ENCODE data around the gene GGA3. TPM values are rescaled to one million over a fixed set of nuclear protein-coding genes. Genes with fewer than 3 reads are reported as not detected.

GGA3 gene
- total and polyA plus RNA-seq, 10 of the 15 experiments (the other 5 are each of a cell fraction or from before 2014, with no cell fraction given): 7.0 to 57.5 (median 34.0) TPM

DNA sequence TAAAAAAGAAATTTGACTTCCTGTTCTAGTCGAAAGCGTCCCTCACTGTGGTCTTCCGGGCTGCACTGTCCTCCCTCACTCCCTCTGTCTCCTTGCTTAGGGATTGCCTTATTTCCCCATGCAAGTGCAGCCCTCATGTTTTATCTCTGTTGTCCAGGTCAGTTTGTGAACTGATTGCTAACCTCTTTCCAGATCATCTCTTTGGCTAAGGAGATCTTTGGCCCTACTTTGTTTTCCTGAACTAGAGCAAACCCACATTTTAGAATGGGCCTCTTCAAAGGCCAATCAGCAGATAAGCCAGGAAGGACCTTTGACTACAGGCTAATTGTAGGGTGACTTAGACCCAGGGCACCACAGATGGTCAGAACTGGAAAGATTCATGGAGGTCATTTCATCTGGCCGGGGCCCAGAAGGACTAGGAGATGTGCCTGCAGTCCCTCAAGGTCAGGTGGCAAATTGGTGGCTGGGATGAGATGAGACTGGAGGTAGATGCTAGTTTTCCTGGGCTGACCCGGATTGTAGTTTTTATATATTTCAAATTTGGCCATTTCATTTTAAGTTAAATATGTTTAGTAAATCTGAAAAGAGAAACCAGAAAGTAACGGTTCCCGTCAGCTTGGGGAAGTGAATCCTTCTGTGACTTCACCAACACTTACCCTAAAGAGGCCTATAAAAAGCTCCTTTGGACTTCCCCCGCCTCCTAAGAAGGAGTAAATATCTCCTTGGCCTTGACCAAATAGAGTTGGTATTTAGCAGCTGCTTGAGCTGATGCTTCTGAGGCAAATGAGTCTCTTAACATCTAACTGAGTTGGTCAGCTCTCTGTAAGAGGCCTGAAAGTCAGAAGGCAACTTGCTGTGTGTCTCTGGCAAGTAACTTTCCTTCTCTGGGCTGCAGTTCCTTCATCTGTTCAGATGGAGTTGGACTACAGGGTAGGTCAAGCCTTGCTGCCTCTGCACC is 34.1 kb upstream of the GGA3 start (continued):
- TF ChIP-seq SKIL (IDR thresholded peaks at IDR 0.05; ENCODE audit: low read depth, poor library complexity, severe bottlenecking): peak; percentile 87
- TF ChIP-seq CBFB (IDR thresholded peaks at IDR 0.05; ENCODE audit: low read depth): no peak; the same call in 1 of the 2 replicates
- peak; percentile 65; the same call in 1 of the 2 replicates for TF ChIP-seq CHD2 (IDR thresholded peaks at IDR 0.05; ENCODE audit: borderline replicate concordance, low read depth, low read length)
- peak; percentile 100 for TF ChIP-seq SMARCA5 (IDR thresholded peaks at IDR 0.05)
- peak; percentile 84 for TF ChIP-seq SP1 (IDR thresholded peaks at IDR 0.05; ENCODE audit: low read depth, low read length)
- TF ChIP-seq GATAD2B (conservative IDR thresholded peaks at IDR 0.05; ENCODE audit: low read depth): no peak; the same call in 1 of the 2 replicates
- TF ChIP-seq, protein P1, sequence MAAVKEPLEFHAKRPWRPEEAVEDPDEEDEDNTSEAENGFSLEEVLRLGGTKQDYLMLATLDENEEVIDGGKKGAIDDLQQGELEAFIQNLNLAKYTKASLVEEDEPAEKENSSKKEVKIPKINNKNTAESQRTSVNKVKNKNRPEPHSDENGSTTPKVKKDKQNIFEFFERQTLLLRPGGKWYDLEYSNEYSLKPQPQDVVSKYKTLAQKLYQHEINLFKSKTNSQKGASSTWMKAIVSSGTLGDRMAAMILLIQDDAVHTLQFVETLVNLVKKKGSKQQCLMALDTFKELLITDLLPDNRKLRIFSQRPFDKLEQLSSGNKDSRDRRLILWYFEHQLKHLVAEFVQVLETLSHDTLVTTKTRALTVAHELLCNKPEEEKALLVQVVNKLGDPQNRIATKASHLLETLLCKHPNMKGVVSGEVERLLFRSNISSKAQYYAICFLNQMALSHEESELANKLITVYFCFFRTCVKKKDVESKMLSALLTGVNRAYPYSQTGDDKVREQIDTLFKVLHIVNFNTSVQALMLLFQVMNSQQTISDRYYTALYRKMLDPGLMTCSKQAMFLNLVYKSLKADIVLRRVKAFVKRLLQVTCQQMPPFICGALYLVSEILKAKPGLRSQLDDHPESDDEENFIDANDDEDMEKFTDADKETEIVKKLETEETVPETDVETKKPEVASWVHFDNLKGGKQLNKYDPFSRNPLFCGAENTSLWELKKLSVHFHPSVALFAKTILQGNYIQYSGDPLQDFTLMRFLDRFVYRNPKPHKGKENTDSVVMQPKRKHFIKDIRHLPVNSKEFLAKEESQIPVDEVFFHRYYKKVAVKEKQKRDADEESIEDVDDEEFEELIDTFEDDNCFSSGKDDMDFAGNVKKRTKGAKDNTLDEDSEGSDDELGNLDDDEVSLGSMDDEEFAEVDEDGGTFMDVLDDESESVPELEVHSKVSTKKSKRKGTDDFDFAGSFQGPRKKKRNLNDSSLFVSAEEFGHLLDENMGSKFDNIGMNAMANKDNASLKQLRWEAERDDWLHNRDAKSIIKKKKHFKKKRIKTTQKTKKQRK (IDR thresholded peaks at IDR 0.05; ENCODE audit: low read depth, low read length): no peak
- peak; percentile 94 for TF ChIP-seq NBN (IDR thresholded peaks at IDR 0.05)
- peak in 1 of 2 experiments; percentile 72; a peak in 2 of 3 replicates for TF ChIP-seq EGR1 (IDR thresholded peaks at IDR 0.05; ENCODE audit: borderline replicate concordance in 1 of 2, low read depth in 2 of 2, low read length in 2 of 2)
- no peak for TF ChIP-seq HCFC1 (IDR thresholded peaks at IDR 0.05; ENCODE audit: low read length)
- no peak for TF ChIP-seq USF1 (IDR thresholded peaks at IDR 0.05; ENCODE audit: borderline replicate concordance, extremely low read length, insufficient read depth, low read depth, low read length)
- peak; percentile 80; the same call in 1 of the 2 replicates for TF ChIP-seq BACH1 (IDR thresholded peaks at IDR 0.05; ENCODE audit: borderline replicate concordance)
- TF ChIP-seq YBX1 (IDR thresholded peaks at IDR 0.05): no peak
- peak; percentile 88 to 89 for TF ChIP-seq IKZF2 (IDR thresholded peaks at IDR 0.05)
- TF ChIP-seq, protein P2, sequence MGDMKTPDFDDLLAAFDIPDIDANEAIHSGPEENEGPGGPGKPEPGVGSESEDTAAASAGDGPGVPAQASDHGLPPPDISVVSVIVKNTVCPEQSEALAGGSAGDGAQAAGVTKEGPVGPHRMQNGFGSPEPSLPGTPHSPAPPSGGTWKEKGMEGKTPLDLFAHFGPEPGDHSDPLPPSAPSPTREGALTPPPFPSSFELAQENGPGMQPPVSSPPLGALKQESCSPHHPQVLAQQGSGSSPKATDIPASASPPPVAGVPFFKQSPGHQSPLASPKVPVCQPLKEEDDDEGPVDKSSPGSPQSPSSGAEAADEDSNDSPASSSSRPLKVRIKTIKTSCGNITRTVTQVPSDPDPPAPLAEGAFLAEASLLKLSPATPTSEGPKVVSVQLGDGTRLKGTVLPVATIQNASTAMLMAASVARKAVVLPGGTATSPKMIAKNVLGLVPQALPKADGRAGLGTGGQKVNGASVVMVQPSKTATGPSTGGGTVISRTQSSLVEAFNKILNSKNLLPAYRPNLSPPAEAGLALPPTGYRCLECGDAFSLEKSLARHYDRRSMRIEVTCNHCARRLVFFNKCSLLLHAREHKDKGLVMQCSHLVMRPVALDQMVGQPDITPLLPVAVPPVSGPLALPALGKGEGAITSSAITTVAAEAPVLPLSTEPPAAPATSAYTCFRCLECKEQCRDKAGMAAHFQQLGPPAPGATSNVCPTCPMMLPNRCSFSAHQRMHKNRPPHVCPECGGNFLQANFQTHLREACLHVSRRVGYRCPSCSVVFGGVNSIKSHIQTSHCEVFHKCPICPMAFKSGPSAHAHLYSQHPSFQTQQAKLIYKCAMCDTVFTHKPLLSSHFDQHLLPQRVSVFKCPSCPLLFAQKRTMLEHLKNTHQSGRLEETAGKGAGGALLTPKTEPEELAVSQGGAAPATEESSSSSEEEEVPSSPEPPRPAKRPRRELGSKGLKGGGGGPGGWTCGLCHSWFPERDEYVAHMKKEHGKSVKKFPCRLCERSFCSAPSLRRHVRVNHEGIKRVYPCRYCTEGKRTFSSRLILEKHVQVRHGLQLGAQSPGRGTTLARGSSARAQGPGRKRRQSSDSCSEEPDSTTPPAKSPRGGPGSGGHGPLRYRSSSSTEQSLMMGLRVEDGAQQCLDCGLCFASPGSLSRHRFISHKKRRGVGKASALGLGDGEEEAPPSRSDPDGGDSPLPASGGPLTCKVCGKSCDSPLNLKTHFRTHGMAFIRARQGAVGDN (IDR thresholded peaks at IDR 0.05): peak; percentile 83
- TF ChIP-seq, protein P3, sequence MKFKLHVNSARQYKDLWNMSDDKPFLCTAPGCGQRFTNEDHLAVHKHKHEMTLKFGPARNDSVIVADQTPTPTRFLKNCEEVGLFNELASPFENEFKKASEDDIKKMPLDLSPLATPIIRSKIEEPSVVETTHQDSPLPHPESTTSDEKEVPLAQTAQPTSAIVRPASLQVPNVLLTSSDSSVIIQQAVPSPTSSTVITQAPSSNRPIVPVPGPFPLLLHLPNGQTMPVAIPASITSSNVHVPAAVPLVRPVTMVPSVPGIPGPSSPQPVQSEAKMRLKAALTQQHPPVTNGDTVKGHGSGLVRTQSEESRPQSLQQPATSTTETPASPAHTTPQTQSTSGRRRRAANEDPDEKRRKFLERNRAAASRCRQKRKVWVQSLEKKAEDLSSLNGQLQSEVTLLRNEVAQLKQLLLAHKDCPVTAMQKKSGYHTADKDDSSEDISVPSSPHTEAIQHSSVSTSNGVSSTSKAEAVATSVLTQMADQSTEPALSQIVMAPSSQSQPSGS (IDR thresholded peaks at IDR 0.05; ENCODE audit: low read length): peak; percentile 96
- TF ChIP-seq WRNIP1 (IDR thresholded peaks at IDR 0.05; ENCODE audit: borderline replicate concordance, low read depth, low read length): no peak

Data from GM12878 (cell line).